Stimulated activated naive CD8-positive, alpha-beta T cell treated with anti-CD3 and anti-CD28 coated beads, Interleukin-15, Interleukin-2, amounts not matched to agents 100 ng/mL and 50 ng/mL, for 24 hours (primary cell): ENCODE results near the gene CNP.
"Not testable (repeated sequence)": the region's sequence is repeated elsewhere in the genome, so short reads cannot be mapped to it uniquely, and the experiment has no call there.

Source experiments
- H3K27ac Mint-ChIP-seq: one replicate; pipeline ENCODE4 v1.8.0; 2021; ENCODE audit warnings: mild to moderate bottlenecking, mixed read lengths
- H3K27me3 Mint-ChIP-seq: one replicate; pipeline ENCODE4 v1.8.0; 2021; ENCODE audit warnings: mixed read lengths
- H3K36me3 Mint-ChIP-seq: one replicate; pipeline ENCODE4 v1.8.0; 2021; ENCODE audit warnings: low read depth, mixed read lengths
- H3K4me1 Mint-ChIP-seq: one replicate; pipeline ENCODE4 v1.8.0; 2021; ENCODE audit warnings: low read depth, mixed read lengths
- H3K4me3 Mint-ChIP-seq: one replicate; pipeline ENCODE4 v1.8.0; 2021; ENCODE audit warnings: mild to moderate bottlenecking, mixed read lengths
- H3K9me3 Mint-ChIP-seq: one replicate; pipeline ENCODE4 v1.8.0; 2021; ENCODE audit warnings: mixed read lengths

CNP gene

DNA sequence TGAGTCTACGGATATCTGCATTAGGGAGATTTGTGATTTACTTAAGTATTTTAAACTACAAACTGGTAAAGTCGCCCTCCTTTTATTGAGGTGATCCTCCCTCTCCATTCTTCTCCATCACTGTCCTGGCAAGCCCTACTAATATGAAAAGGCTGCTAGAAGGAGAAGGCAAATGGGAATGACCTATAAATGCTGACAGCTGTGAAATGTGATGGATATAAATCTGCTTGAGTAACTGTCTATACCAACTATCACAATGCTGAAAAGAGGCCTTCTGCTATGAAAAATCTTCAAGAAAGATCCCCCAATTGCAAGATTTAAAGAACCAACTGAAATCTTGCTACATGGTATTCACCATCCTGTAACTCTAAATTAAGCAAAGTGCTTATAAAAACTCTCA lies 35.1 kb downstream of the CNP start:
- Mint-ChIP-seq H3K36me3 (peaks cover 55% of the 10 kb centered on the region), H3K27me3 (no peaks in the 10 kb centered on the region), H3K27ac (no peak overlapping the region), H3K4me1 (peaks cover 15% of the 10 kb centered on the region), H3K4me3 (no peak overlapping the region), H3K9me3 (no peaks in the 10 kb centered on the region)

DNA sequence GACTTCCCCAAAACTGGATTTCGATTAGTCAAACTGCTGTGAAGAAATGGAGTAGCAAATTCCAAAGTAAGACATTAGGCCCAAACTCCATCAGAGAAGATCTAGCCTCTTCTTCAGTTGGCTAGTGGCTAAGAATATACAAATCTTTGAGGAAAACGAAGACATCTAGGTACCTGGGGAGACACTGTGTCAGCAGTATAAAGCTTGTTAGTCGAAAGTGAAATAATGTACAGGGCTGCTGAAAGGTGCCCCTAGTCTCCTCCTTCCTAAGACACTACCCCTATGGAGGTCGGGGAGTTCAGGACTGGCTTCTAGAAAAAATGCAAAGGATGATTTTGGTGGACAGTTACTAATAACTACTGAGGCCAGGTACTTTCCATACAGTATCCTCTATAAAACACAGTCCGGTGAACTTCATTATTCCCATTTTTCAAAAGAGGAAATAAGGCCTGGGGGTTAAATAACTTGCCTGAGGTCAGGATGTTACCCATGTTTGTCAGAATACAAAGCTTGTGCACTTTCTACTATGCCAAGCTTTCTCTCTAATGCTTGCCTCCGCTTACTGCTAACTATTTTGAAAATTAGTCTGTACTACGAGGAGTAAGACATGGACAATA lies 35.7 kb downstream of the CNP start:
- no peaks in the 10 kb centered on the region for H3K27me3 Mint-ChIP-seq
- no peak overlapping the region for H3K4me3 Mint-ChIP-seq
- H3K4me1 Mint-ChIP-seq: peaks cover 15% of the 10 kb centered on the region
- no peaks in the 10 kb centered on the region for H3K9me3 Mint-ChIP-seq
- H3K36me3 Mint-ChIP-seq: peaks cover 54% of the 10 kb centered on the region
- H3K27ac Mint-ChIP-seq: no peak overlapping the region

DNA sequence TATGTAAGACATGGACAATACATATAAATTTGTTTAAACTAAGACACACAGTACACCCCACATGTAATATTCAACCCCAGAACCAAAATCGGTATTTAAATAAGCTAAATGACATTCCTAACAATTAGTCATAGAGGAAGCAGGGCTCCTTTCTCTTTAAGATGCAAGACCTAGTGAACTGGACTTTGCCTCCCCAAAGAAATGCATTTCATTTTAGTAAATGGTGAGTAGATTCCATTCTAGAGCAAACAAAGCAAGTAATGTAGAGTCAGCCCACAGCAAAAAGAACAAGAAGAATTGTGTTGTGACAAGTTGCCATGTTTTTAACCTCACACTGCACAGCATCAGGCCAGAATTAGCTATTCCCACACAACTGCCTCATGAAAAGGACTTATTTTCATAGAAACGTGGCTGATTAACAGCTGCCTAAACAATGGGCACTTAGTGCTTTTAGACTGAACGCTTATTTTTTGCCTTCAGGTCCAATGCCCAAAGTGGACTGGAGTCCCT lies 36.3 kb downstream of the CNP start:
- Mint-ChIP-seq H3K4me3 (no peak overlapping the region), H3K36me3 (peaks cover 53% of the 10 kb centered on the region), H3K27me3 (no peaks in the 10 kb centered on the region), H3K9me3 (no peaks in the 10 kb centered on the region), H3K4me1 (peaks cover 16% of the 10 kb centered on the region), H3K27ac (no peak overlapping the region)

DNA sequence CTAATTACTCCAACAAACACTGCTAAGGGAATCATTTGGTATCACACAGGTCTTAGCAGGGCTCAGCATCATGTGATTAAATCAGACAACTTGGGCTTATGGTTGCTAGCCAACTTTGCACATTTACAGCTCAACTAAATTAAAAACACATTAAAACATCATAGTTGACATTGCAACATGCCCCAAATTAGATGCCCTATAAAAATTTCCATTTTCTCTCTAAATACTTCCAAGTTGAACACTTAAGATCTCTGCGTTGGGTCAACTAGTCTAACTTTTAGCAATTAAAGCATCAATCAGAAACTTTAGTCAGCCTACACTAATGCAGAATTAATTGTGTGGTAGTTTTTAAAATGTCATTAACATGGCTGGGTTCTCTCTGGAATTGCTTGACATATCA lies 38.6 kb downstream of the CNP start:
- Mint-ChIP-seq H3K27me3 (no peaks in the 10 kb centered on the region), H3K4me1 (peaks cover 28% of the 10 kb centered on the region), H3K9me3 (no peaks in the 10 kb centered on the region), H3K4me3 (no peak overlapping the region), H3K27ac (peak overlapping the region; percentile 42), H3K36me3 (peaks cover 57% of the 10 kb centered on the region)

DNA sequence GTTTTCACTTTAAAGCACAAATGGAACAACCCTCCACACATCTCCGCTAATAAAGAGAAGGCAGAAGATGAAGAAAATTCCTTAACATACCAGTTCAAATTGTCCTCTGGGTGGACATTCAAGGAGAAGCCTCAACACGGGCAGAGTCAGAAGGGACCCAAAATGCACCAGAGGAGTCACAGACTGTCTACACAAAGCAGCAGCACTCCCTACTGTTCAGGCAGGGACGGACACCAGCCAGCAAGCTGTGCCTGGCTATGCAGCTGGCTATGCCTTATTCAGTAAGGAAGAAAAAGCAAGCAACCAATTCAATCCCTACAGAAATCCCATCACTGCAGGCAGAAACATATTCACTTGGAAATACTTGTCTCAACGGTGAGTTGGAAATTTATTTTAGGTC lies 42.6 kb downstream of the CNP start:
- Mint-ChIP-seq H3K27ac (no peak overlapping the region), H3K36me3 (peaks cover 41% of the 10 kb centered on the region), H3K27me3 (no peaks in the 10 kb centered on the region), H3K9me3 (no peaks in the 10 kb centered on the region), H3K4me1 (peaks cover 60% of the 10 kb centered on the region), H3K4me3 (no peak overlapping the region)

GRCh38 chr17:42010266-42010680 lies 43.7 kb downstream of the CNP start:
- Mint-ChIP-seq H3K4me1 (peaks cover 61% of the 10 kb centered on the region), H3K36me3 (peaks cover 40% of the 10 kb centered on the region)
- not testable (repeated sequence) for H3K27me3 Mint-ChIP-seq, H3K9me3 Mint-ChIP-seq, H3K27ac Mint-ChIP-seq, H3K4me3 Mint-ChIP-seq

GRCh38 chr17:42010898-42011516 lies 44.4 kb downstream of the CNP start:
- H3K27ac Mint-ChIP-seq: peak overlapping the region; percentile 61
- no peak overlapping the region for H3K4me3 Mint-ChIP-seq
- no peaks in the 10 kb centered on the region for H3K27me3 Mint-ChIP-seq
- peaks cover 39% of the 10 kb centered on the region for H3K36me3 Mint-ChIP-seq
- H3K9me3 Mint-ChIP-seq: no peaks in the 10 kb centered on the region
- H3K4me1 Mint-ChIP-seq: peaks cover 64% of the 10 kb centered on the region

DNA sequence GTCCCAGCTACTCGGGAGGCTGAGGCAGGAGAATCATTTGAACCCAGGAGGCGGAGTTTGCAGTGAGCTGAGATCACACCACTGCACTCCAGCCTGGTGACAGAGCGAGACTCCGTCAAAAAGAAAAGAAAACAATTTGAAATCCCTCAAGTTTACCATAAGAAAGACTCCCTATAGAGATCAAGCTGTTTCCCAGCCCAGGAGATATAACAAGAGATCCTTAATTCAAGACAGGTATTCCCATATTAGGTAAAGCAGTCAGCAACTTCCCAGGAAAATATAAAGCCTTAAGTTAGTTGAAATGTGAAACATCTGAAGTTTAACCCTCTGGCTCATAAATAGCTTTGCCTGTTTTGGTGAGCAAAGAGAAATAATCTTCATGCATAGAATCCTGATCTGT lies 45.8 kb downstream of the CNP start:
- Mint-ChIP-seq H3K36me3 (peaks cover 35% of the 10 kb centered on the region), H3K4me1 (peaks cover 65% of the 10 kb centered on the region)
- not testable (repeated sequence) for H3K9me3 Mint-ChIP-seq, H3K4me3 Mint-ChIP-seq, H3K27ac Mint-ChIP-seq, H3K27me3 Mint-ChIP-seq

GRCh38 chr17:42013740-42014139 lies 47.1 kb downstream of the CNP start:
- not testable (repeated sequence) for H3K9me3 Mint-ChIP-seq, H3K4me3 Mint-ChIP-seq, H3K27me3 Mint-ChIP-seq, H3K27ac Mint-ChIP-seq
- peaks cover 35% of the 10 kb centered on the region for H3K36me3 Mint-ChIP-seq
- H3K4me1 Mint-ChIP-seq: peaks cover 75% of the 10 kb centered on the region

DNA sequence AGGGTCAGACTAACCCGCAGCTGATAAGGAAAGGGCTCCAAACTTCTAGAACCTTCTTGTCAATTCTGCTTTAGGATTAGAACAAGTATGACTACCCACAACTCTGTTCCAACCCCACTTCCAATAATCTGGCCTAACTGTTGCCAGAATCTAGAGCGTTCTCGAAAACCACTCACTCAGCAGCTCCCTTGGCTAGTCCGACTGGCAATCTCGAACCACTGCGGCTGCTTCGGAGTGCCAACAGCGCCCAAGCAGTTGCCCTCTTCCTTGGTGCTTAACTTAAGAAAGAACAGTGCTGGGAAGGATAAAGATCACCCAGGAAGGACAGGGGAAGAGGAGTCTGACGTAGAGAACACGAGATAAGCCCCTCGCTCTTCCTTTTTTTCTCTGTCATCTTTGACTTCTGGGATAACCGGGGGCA lies 49.8 kb downstream of the CNP start:
- Mint-ChIP-seq H3K36me3 (peaks cover 16% of the 10 kb centered on the region), H3K4me1 (peaks cover 70% of the 10 kb centered on the region), H3K4me3 (peak overlapping the region; percentile 92)

DNA sequence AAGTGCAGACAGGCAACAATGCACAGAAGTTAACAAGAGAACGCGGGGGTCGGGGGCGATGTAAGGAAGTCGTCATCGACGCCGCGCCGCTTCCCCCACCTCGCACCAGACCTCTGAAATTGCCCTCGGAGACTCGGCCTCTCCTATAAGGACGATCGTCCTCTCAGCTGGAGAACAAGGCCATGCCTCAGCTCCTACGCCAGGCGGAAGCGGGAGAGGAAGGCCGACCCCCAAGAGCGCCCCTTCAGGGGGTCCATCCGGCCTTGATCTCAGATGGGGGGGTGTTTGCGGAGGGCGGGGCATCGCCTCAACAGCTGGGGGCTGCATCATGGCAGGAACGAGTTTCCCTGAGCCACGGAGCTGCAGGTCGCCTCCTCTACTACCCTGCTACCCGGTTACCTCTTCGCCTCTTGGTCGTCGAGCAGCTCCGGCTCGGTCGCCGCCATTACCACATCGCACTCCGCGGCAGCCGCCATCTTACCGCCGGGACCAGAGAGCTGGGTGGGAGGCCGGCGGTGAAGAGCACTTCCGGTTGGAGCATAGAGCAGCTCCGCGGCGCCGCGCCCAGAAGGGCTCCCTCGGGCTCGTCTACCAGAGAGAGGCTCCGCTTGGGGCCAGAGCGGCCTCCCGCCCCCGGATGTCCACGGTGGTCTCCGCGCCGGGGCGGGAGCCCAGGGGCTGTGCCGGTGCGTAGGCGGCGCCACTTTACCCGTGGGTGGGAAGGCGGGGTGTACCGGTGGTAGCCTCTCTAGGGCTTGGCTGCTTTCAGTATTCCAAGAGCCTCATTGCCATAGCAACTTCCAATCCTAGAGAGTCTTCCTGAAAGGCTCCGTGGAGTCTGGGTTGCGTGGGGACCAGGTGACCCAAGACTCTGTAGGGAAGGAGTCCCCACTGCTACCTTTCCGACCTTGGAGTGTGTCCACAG lies 50.6 kb downstream of the CNP start, which contains the start of gene DNAJC7:
Gene DNAJC7 (minus strand): TSS at position 499 of the 925 bp plus-strand sequence. CDS start 23 bp downstream, at position 476.
- Mint-ChIP-seq H3K27me3 (no peaks in the 10 kb centered on the region), H3K36me3 (peaks cover 12% of the 10 kb centered on the region), H3K4me3 (peak within 1 kb of the TSS; percentile 92), H3K9me3 (peaks cover 4% of the 10 kb centered on the region), H3K27ac (peak within 1 kb of the TSS; percentile 94), H3K4me1 (peaks cover 64% of the 10 kb centered on the region)

More for the DNA sequence above, 49.8 kb downstream of the CNP start:
- Mint-ChIP-seq H3K27me3 (no peaks in the 10 kb centered on the region), H3K27ac (peak overlapping the region; percentile 92), H3K9me3 (peaks cover 4% of the 10 kb centered on the region)

DNA sequence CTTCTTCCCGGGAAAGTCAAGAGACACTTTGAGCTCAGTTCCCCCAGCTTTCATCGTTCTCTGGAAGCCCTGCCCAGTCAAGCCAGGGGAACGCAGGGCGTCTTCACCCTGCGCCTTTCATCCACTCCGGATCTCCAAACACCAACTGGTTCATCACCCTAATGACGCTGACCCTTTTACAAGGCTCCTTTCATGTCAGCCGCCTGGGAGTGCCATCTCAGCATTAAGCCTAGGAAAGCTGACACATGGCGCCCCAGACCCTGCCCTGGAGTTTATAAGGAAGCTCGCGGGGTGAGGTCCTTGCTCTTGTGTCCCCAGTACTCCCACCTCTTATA lies 51.2 kb downstream of the CNP start:
- H3K9me3 Mint-ChIP-seq: peaks cover 4% of the 10 kb centered on the region
- H3K27ac Mint-ChIP-seq: peak overlapping the region; percentile 94
- H3K27me3 Mint-ChIP-seq: no peaks in the 10 kb centered on the region
- peaks cover 60% of the 10 kb centered on the region for H3K4me1 Mint-ChIP-seq
- peak overlapping the region; percentile 92 for H3K4me3 Mint-ChIP-seq
- peaks cover 15% of the 10 kb centered on the region for H3K36me3 Mint-ChIP-seq

- Mint-ChIP-seq H3K9me3 (peaks cover 4% of the 10 kb centered on the region), H3K4me1 (peaks cover 56% of the 10 kb centered on the region), H3K4me3 (peak overlapping the region; percentile 92), H3K36me3 (peaks cover 12% of the 10 kb centered on the region), H3K27me3 (no peaks in the 10 kb centered on the region), H3K27ac (peak overlapping the region; percentile 94)
Observed at GRCh38 chr17:42018339-42018738, 51.7 kb downstream of the CNP start.

DNA sequence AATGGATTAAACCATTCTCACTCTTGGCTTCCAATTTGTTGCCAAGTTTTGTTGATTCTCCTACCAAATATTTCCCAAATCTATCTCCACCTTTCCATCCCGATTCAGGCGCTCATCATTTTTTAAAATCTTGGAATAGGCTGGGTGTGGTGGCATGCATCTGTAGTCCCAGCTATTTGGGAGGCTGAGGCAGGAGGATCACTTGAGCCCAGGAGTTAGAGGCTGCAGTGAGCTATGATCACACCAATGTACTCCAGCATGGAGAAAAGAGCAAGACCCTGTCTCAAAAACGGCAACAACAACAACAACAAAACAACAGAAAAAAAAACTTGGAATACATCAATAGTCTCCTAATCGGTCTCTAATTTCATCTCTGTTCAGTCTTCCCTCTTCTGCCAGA lies 52.4 kb downstream of the CNP start:
- Mint-ChIP-seq H3K27me3 (no peaks in the 10 kb centered on the region), H3K9me3 (peaks cover 4% of the 10 kb centered on the region), H3K4me1 (peaks cover 52% of the 10 kb centered on the region), H3K36me3 (peaks cover 15% of the 10 kb centered on the region), H3K27ac (peak overlapping the region; percentile 64), H3K4me3 (peak overlapping the region; percentile 92)
